HUES64 (cell line): Measurements from ENCODE around the gene XKR7.

Source experiments
- H3K27ac ChIP-seq: 2 replicates; pipeline ENCODE4 v1.7.0; 2013; ENCODE audit warnings: low read depth, low read length, inconsistent platforms
- H3K27me3 ChIP-seq: 2 replicates; pipeline ENCODE4 v1.6.1; 2013; ENCODE audit warnings: mild to moderate bottlenecking, low read length; ENCODE audit not compliant: insufficient read depth
- H3K36me3 ChIP-seq: 2 replicates; pipeline ENCODE4 v1.6.1; 2013; ENCODE audit warnings: mild to moderate bottlenecking, low read length; ENCODE audit not compliant: insufficient read depth
- H3K4me1 ChIP-seq: 2 replicates; pipeline ENCODE4 v1.6.1; 2013; ENCODE audit warnings: mild to moderate bottlenecking, low read length, moderate library complexity; ENCODE audit not compliant: insufficient read depth
- H3K4me3 ChIP-seq: 2 replicates; pipeline ENCODE4 v1.5.1; 2013; ENCODE audit warnings: mild to moderate bottlenecking, low read length, moderate library complexity
- H3K9ac ChIP-seq: 2 replicates; pipeline ENCODE4 v1.6.1; 2013; ENCODE audit warnings: mild to moderate bottlenecking, low read depth, low read length
- H3K9me3 ChIP-seq: 2 replicates; pipeline ENCODE4 v1.6.1; 2013; ENCODE audit warnings: low read depth, low read length; ENCODE audit not compliant: insufficient read depth
- WGBS: fragments of 150-250, 120-280 bp; methylation state at CpG from one replicate; pipeline ENCODE4 v1.1.7; 2013; ENCODE audit warnings: missing lambda C conversion rate; 5-methylcytosine and 5-hydroxymethylcytosine counted together

Gene XKR7

DNA sequence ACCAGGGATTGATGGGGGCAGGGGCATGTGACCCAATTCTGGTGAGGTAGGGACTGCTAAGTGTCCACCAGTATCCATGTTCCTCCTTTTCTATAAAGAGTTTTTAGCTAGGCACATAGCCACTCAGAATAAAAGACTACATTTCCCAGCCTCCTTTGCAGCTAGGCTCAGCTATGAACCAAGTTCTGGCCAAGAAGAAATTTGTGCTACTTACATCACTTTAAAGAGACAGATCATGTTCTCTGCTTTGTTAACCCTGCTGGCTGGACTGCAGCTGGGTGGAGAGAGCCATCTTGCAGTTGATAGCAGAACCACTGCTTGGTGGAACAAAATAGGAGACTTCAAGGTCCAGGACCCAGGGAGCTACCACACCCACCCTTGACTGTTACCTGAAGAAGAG, 37.0 kb downstream of the XKR7 start:
- Histone ChIP-seq H3K27me3 (no peaks in the 10 kb centered on the region), H3K27ac (no peak overlapping the region), H3K9ac (no peak overlapping the region), H3K4me1 (peaks cover 18% of the 10 kb centered on the region), H3K36me3 (no peaks in the 10 kb centered on the region), H3K4me3 (no peak overlapping the region), H3K9me3 (no peaks in the 10 kb centered on the region)

- Histone ChIP-seq H3K27me3 (no peaks in the 10 kb centered on the region), H3K9ac (no peak overlapping the region), H3K27ac (no peak overlapping the region), H3K4me3 (no peak overlapping the region), H3K9me3 (no peaks in the 10 kb centered on the region), H3K4me1 (peaks cover 24% of the 10 kb centered on the region), H3K36me3 (no peaks in the 10 kb centered on the region)
- WGBS = 93% methylated on average over 5 of the region's 5 CpGs
These were observed 38.1 kb downstream of the XKR7 start for GRCh38 chr20:32006053-32006452.

DNA sequence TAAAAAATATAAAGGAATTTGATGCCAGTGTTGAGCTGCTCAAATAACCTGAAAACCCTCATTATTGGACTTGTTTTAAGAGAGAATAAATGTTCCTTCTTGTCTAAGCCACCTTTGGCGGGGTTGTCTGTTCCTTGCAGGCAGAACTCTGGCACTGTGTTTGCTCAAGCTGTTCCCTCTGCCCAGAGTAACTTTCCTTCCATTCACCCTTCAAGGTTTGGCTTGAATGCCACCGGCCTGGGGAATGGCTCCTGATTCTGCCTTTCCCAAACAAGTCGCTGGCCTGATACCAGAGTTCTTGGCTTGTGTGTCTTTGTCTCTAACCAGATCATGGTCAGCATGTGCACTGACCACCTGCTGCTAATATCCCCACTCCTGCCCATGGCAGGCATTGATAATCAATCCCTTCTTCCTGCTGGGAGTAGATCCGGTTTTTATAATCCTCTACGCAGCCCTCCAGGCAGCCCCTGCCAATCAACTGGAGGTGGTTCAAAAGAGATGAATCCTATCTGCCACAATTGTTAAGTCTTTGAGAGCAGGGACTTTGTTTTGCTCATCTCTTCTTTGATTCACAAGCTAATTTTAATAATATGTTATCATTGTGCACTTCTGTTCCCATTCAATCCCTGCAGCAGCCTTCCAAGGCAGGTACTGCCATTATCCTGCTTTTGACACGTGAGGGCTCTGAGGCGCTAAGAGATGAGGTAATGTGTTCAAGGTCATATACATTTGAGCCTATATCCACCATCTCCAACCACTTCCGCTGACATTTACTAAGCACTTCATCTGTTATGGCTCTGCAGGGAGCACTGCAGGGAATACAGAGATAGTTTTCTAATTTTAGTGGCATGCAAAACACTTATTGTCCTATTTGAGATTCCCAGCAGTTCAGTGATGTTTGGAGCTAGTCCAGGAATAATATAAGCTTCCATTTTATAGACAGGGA, 39.2 kb downstream of the XKR7 start:
- no peak overlapping the region for H3K4me3 ChIP-seq
- no peaks in the 10 kb centered on the region for H3K36me3 ChIP-seq
- no peak overlapping the region for H3K9ac ChIP-seq
- H3K27me3 ChIP-seq = no peaks in the 10 kb centered on the region
- WGBS = 66% methylated on average over 8 of the region's 8 CpGs
- H3K4me1 ChIP-seq = peaks cover 24% of the 10 kb centered on the region
- no peaks in the 10 kb centered on the region for H3K9me3 ChIP-seq
- peak overlapping the region; percentile 9; the same call in 1 of the 2 replicates for H3K27ac ChIP-seq

DNA sequence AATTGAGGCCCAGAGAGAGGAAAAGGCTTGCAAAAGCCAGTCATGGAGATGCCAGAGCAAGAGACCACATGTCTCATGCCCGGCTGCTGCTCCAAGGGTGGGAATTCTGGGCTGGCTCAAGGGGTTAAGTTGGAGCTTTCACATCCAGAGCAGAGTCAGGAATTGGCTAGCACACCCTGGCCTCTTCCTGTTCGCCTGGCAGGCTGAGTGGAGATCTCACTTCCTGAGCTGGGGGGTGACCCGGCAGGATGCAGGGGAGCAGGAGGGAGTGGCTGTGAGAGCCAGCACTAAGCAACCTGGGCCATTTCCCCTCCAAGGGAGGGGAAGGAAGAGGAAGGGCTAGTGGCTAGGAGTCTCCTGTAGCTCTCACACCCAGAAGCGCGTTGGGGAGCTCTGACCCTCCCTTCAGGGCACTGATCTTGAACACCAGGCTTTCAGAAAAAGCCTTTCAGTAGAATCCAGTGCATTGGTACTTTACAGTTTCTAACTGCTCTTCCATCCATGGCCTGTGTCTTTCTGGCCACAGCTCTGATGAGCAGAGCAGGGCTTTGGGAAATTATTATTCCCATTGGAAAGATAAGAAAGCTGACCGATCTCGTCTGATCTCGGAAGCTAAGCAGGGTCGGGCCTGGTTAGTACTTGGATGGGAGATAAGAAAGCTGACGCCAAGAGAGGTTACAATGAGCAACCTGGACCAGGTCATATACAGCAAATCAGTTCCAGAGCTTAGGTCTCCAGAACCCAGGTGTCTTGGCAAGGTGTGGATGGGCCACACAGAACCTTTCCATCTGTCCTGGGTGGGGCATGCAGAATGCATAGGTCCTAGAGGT, 40.1 kb downstream of the XKR7 start:
- 59% methylated on average over 10 of the region's 10 CpGs for WGBS
- H3K27me3 ChIP-seq = no peaks in the 10 kb centered on the region
- H3K9me3 ChIP-seq = no peaks in the 10 kb centered on the region
- H3K36me3 ChIP-seq = no peaks in the 10 kb centered on the region
- no peak overlapping the region for H3K4me3 ChIP-seq
- H3K4me1 ChIP-seq = peaks cover 24% of the 10 kb centered on the region
- H3K9ac ChIP-seq = no peak overlapping the region
- no peak overlapping the region; the same call in 1 of the 2 replicates for H3K27ac ChIP-seq

GRCh38 chr20:32009564-32009963, 41.6 kb downstream of the XKR7 start:
- WGBS = 97% methylated on average over 6 of the region's 7 CpGs
- no peak overlapping the region for H3K4me3 ChIP-seq
- no peaks in the 10 kb centered on the region for H3K36me3 ChIP-seq
- H3K27me3 ChIP-seq = no peaks in the 10 kb centered on the region
- H3K9me3 ChIP-seq = no peaks in the 10 kb centered on the region
- H3K27ac ChIP-seq = no peak overlapping the region
- peaks cover 24% of the 10 kb centered on the region for H3K4me1 ChIP-seq
- H3K9ac ChIP-seq = no peak overlapping the region

DNA sequence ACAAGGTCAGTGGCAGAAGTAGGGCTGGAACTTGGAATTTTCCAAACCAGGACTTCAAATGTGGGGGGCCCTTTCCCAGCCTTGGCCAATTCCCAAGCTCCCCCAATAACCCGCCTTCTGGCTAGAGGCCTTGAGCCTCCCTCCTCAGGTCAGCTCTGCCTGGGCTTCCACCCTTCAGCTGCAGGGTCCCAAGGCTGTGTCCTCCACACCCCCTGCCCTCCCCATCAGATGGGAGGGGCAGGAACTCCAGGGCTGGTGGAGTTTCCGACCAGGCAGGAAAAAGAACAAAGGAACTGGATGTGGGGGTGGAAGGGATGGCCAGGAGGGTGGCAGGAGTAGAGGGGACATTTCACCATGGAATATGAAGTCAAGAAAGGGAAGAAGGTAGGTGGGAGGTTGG, 42.1 kb downstream of the XKR7 start, which contains the start of gene CCM2L:
TSS of gene CCM2L (plus strand) at position 338 of the 400 bp plus-strand sequence. CDS start at position 355, 17 bp downstream.
- 57% methylated on average over 2 of the region's 2 CpGs for WGBS
- no peak within 1 kb of the TSS for H3K9ac ChIP-seq
- H3K36me3 ChIP-seq = no peaks in the 10 kb centered on the region
- no peaks in the 10 kb centered on the region for H3K27me3 ChIP-seq
- no peak within 1 kb of the TSS for H3K27ac ChIP-seq
- H3K9me3 ChIP-seq = no peaks in the 10 kb centered on the region
- H3K4me1 ChIP-seq = peaks cover 24% of the 10 kb centered on the region
- no peak within 1 kb of the TSS for H3K4me3 ChIP-seq

DNA sequence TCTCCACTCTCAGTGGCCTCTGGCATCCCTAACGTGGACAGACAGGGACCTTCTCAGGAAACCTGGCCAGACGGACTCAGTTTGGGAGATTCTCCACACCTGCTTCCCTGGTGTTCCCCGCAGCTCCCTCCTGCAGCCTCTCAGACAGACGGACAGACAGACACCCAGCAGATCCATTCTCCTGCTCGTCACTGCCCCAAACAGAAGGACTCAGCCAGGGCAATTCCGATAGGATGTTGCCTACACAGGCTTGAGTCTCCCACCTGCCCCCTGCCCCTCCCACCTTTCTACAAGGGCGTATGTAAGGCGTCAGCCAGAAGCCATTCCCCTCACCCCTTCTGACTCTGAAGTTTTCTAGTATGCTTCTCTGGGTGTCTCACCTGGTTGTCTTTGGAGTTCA, 42.7 kb downstream of the XKR7 start:
- H3K9ac ChIP-seq = no peak overlapping the region

DNA sequence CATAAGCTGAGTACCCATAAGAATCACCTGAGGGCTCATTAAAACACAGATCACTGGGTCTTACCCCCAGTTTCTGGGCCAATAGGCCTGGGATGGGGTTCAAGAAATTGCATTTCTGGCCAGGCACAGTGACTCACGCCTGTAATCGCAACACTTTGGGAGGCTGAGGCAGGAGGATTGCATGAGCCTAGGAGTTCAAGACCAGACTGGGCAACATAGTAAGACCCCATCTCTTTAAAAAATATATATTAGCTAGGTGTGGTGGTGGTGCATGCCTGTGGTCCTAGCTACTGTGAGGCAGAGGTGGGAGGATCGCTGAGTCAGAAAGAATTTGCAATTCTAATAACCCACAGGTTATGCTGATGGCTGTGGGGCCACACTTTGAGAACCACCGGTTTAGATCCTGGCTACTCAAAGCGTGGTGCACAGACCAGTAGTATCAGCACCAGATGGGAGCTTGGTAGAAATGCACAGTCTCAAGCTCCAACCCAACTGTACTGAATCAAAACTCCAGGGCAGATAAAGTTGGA, 44.3 kb downstream of the XKR7 start:
- WGBS = 66% methylated on average over 5 of the region's 5 CpGs
- Histone ChIP-seq H3K36me3 (no peaks in the 10 kb centered on the region), H3K4me1 (peaks cover 16% of the 10 kb centered on the region), H3K9ac (no peak overlapping the region), H3K27me3 (peaks cover 4% of the 10 kb centered on the region), H3K4me3 (no peak overlapping the region), H3K27ac (no peak overlapping the region), H3K9me3 (no peaks in the 10 kb centered on the region)

More for the DNA sequence above, 42.7 kb downstream of the XKR7 start:
- 35% methylated on average over 8 of the region's 8 CpGs for WGBS
- no peaks in the 10 kb centered on the region for H3K27me3 ChIP-seq
- H3K36me3 ChIP-seq = no peaks in the 10 kb centered on the region
- no peak overlapping the region for H3K4me3 ChIP-seq
- no peaks in the 10 kb centered on the region for H3K9me3 ChIP-seq
- no peak overlapping the region for H3K27ac ChIP-seq
- peaks cover 24% of the 10 kb centered on the region for H3K4me1 ChIP-seq

GRCh38 chr20:32013326-32013725, 45.4 kb downstream of the XKR7 start:
- Histone ChIP-seq H3K4me3 (no peak overlapping the region), H3K36me3 (no peaks in the 10 kb centered on the region), H3K9me3 (no peaks in the 10 kb centered on the region), H3K27ac (no peak overlapping the region), H3K27me3 (peaks cover 11% of the 10 kb centered on the region), H3K4me1 (peaks cover 5% of the 10 kb centered on the region), H3K9ac (no peak overlapping the region)
- 87% methylated on average over 7 of the region's 7 CpGs for WGBS

DNA sequence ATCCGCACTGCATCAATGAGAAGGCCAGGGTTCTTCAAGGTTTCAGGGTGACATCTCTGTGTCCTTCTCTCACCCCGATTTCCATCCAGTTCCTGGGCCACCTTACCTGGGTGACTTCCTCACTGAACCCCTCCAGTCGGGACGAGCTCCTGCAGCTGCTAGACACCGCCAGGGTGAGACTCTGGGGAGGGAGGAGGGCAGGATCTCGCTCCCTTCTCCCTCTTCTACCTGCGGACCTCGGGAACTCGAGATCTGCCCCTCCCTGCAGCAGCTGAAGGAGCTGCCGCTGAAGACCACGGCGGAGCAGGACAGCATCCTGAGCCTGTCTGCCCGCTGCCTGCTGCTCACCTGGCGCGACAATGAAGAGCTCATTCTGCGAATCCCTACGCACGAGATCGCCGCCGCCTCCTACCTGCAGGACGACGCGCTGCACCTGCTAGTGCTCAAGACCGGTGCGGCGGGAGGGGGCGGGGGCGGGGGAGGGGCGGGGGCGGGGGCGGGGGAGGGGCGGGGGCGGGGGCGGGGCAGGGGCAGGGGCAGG, 49.8 kb downstream of the XKR7 start:
- H3K27ac ChIP-seq = no peak overlapping the region
- H3K27me3 ChIP-seq = peaks cover 19% of the 10 kb centered on the region
- H3K4me3 ChIP-seq = peak overlapping the region; percentile 81
- 6% methylated on average over 20 of the region's 35 CpGs for WGBS
- H3K9me3 ChIP-seq = no peaks in the 10 kb centered on the region
- H3K9ac ChIP-seq = 0 out of 2 replicates have a peak overlapping the region, but pooled peaks have one; percentile 8
- no peaks in the 10 kb centered on the region for H3K36me3 ChIP-seq
- peaks cover 7% of the 10 kb centered on the region for H3K4me1 ChIP-seq
